ENCODE data around the gene SORBS2. TPM values are rescaled to one million over a fixed set of nuclear protein-coding genes. Genes with fewer than 3 reads are reported as not detected.

SORBS2 gene
- total RNA-seq, 1 donor from 2014 or later: not detected

DNA sequence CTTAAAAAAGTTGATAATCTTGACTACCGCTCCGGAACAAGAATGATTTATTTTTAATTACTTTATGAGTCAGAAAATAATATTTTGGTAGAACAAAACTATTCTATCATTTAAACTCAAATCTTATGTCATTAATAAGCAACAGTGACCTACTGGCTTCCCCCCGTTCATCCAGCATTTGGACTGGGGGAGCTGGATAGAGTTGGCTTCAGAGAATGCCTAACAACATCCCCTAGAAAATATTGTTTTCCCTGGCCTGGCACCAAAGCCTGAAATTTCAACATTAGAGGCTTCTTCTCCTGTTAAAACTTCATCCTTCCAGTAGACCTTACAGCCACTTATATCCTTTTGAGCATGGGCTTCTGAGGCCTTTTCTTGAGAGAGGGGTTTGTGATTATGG is 221.0 kb downstream of the SORBS2 start:
- Mint-ChIP-seq H3K4me1 (peaks cover 11% of the 10 kb centered on the region), H3K27ac (no peak overlapping the region), H3K36me3 (ENCODE audit: low read depth) (no peaks in the 10 kb centered on the region), H3K9me3 (peaks cover 4% of the 10 kb centered on the region), H3K4me3 (no peak overlapping the region), H3K27me3 (peaks cover 30% of the 10 kb centered on the region)
- DNase-seq: no peak
- intact Hi-C loops (cut with micrococcal nuclease): loop anchor here (10.0 kb wide), 1 partner anchor 376 kb away; no protein-coding TSS in a partner anchor

DNA sequence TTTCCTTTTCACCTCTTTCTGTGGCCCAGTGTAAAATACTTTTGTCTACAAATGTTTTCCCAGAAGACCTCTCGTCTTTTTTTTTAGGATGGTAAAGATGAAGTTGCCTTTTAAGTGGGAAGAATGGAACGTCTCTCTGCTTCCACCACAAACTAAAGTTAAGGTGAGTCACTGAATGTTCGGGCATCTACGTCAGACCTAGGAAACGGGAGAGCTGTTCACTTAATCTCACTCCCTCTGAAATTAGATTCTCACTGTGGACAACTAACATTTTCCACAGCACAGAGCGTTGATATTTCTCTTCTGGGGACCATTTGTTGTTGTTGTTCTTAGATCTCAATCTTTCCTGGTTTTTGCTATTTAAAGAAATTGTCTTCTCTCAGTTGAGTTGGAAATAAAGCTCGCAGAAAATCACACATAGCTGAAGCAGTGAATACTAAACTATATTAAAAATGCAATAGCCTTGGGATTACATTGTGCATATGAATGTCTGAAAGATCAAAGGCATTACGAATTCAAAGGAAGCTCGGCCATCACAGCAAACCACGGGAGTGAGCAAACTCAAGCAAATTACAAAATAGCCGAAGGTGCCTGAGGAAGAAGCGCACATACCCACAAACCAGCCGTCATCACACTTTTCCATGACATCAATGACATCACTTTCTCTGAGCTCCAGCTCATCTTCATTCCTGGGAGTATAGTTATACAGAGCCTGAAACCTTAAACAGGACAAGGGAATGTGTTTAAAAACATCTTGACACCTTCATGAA is 222.7 kb downstream of the SORBS2 start:
- peak overlapping the region; percentile 71 for H3K27ac Mint-ChIP-seq

DNA sequence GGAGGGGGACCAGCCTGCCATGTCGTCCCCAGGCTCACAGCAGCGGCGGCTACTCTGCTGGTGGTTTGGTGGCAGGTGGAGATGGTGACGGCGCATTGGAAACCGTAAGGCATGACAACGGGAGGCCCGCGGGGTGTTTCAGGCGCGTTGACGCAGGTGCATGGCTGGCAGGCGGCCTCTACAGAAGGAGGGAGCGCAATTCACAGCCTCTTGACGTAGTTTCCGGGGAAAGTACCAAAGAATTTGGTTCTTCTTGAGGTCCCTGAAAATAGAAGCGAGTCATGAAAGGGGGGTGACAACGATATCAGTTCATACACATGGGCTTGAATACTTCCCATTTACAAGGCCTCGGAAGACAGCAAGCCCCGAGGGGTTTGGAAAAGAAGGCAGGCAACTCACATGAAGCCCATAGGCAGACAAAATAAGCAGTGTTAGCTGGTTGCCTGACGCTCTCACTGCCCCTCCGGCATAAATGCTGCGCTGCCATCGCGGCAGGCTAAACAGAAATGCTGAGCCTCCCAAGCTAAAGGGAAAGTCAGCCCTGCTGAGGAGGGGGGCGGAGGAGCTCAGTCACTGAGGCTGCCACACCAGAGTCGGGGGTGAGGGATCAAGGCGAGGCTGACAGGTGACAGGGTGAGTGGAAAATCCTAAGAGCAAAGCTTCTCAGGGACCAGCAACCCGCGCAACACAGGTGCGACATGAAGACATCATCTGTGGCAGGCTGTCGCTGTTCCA is 224.4 kb downstream of the SORBS2 start:
- Mint-ChIP-seq H3K9me3 (peaks cover 4% of the 10 kb centered on the region), H3K4me1 (peaks cover 11% of the 10 kb centered on the region), H3K4me3 (peak overlapping the region; percentile 66), H3K36me3 (ENCODE audit: low read depth) (no peaks in the 10 kb centered on the region), H3K27me3 (peaks cover 42% of the 10 kb centered on the region), H3K27ac (peak overlapping the region; percentile 59)
- intact Hi-C loops (cut with micrococcal nuclease): no loop called here
- peak; percentile 80 for DNase-seq

More for the DNA sequence above, 222.7 kb downstream of the SORBS2 start:
- Mint-ChIP-seq H3K36me3 (ENCODE audit: low read depth) (no peaks in the 10 kb centered on the region), H3K4me3 (no peak overlapping the region), H3K9me3 (peaks cover 4% of the 10 kb centered on the region), H3K4me1 (peaks cover 11% of the 10 kb centered on the region), H3K27me3 (peaks cover 38% of the 10 kb centered on the region)
- intact Hi-C loops (cut with micrococcal nuclease): no loop called here
- no peak for DNase-seq

DNA sequence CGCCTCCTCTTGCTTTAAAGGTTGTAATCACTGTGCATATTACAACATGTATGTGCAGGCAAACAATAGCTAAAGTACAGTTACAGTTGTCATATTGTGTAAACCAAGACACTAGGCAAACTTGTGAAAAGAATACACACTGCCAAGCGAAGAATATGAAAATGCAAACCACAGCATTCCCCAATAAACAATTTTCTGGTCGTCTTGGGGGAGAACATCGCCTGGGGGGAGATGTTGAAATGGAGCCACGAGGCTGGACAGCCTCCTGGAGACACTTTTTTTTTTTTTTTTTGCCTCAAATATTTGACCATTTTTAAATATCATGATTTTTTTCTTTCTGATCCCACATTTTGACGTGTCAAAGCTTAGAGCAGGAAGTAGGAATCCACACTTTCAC is 225.0 kb downstream of the SORBS2 start:
- Mint-ChIP-seq H3K4me3 (peak overlapping the region; percentile 66), H3K27ac (peak overlapping the region; percentile 59), H3K27me3 (peaks cover 42% of the 10 kb centered on the region), H3K9me3 (peaks cover 4% of the 10 kb centered on the region), H3K36me3 (ENCODE audit: low read depth) (no peaks in the 10 kb centered on the region), H3K4me1 (peaks cover 11% of the 10 kb centered on the region)
- no peak for DNase-seq
- intact Hi-C loops (cut with micrococcal nuclease): no loop called here

DNA sequence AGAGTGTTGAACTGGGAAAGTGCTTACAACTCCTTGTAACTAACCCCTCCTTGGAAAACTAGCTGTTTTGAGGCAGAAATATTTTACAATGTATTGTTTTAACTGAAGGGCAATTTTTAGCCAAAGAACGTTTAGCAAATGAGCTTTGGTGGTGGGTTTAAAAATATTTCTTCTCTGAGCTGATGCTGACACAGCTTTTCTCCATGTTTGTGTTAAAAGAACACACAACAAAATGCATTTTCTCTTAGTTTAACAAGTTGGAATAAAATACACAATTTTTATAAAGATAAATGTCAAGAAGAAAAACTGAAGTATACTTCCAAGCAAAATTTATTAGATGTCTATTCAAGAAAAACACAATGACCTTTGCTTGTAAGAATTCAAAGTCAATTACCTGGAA is 226.8 kb downstream of the SORBS2 start:
- Mint-ChIP-seq H3K9me3 (peaks cover 4% of the 10 kb centered on the region), H3K4me1 (peaks cover 11% of the 10 kb centered on the region), H3K36me3 (ENCODE audit: low read depth) (no peaks in the 10 kb centered on the region), H3K4me3 (no peak overlapping the region), H3K27ac (no peak overlapping the region), H3K27me3 (peaks cover 42% of the 10 kb centered on the region)
- DNase-seq: no peak
- intact Hi-C loops (cut with micrococcal nuclease): no loop called here

DNA sequence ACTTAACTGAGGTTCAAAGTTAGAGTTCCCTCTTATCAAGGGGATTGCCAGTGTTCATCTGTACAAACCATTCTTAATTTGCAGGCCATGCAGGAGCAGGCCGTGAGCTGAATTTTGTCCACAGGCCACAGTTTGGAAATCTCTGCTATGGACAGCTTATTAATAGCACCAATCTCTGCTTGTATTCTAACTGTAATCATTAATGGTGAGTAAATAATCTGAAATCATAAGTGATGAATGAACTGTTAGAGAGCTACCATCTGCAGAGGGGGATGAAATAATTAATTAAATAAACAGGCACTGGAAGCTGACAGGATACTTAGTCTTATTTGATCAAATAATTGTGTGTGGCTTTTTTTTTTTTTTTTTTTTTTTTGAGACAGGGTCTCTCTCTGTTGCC is 228.2 kb downstream of the SORBS2 start:
- Mint-ChIP-seq H3K27ac (no peak overlapping the region), H3K9me3 (peaks cover 4% of the 10 kb centered on the region), H3K27me3 (peaks cover 34% of the 10 kb centered on the region), H3K4me1 (peaks cover 11% of the 10 kb centered on the region), H3K36me3 (ENCODE audit: low read depth) (no peaks in the 10 kb centered on the region), H3K4me3 (no peak overlapping the region)
- no peak for DNase-seq
- intact Hi-C loops (cut with micrococcal nuclease): no loop called here

DNA sequence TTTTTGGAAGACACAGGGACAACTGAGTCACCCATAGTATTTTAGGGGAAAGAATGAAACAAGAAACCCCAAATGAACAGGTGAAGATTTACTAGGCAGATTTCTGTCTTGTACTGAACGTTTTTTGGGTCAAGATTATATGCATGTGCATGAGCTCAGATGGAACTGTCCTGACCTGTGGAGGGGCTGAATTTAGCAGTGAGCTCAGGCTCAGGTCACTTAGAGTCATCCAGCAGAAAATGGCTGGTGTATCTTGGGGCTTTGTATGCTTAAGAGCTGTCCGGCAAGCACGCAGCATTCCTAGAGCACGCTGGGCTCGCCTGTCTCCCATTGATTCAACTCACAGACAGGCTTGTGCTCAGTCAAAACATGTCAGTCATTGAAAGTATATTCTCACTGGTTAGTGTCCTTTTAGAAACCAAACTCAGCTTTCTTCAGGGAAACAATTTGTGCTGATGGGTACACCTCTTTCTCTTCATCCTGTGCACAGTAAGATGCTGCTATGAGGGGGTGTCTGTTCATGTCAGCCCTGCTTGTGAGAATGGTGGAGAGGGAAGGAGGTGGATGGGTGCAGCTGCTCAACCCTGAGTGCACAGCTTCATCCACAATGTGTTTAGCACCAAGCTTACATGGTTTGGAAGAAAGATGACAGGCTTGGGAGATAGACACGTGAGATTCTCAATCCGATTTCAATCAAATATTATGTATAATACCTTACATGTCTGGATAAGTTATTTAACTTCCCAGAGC is 229.2 kb downstream of the SORBS2 start:
- Mint-ChIP-seq H3K4me3 (no peak overlapping the region), H3K36me3 (ENCODE audit: low read depth) (no peaks in the 10 kb centered on the region), H3K27me3 (peaks cover 30% of the 10 kb centered on the region), H3K4me1 (peaks cover 11% of the 10 kb centered on the region), H3K9me3 (peaks cover 4% of the 10 kb centered on the region), H3K27ac (no peak overlapping the region)
- no peak for DNase-seq
- intact Hi-C loops (cut with micrococcal nuclease): no loop called here

DNA sequence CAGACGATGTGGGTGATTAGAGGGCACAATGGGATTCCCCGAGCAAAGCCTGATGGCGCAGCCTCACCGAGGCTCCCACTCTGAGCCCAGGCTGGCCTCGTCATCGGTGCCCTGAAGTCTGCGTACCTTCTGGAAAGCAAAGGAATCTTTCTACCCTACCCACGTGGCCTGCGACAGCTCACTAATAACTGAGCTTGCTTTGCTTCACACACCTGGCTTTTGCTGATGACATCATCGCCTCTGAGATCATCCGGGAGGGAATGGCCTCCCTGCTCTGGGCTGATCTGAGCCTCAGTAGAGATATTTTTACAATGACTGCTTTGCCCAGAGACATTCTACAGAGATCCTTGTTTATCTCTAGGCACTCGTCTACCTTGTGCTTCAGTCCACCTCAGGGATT is 231.3 kb downstream of the SORBS2 start:
- no peak overlapping the region for H3K4me3 Mint-ChIP-seq

DNA sequence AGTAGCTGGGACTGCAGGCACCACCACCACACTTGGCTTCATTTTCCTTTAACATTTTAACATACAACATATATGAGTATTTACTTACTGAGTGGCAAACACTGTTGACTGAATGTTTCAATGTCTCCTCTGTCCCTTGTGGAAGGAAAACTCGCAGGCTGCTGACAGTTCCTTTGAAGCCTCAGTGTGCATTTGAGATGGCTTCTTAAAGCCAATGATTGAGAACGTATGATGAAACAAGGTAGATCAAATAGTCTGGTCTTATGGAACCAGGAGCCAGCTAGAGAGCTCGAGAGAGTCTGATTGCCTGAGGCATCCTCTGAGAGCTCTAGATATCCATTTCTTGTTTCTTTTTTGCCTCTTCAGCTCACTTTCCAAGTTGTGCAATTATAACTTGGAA is 233.7 kb downstream of the SORBS2 start:
- Mint-ChIP-seq H3K4me3 (no peak overlapping the region), H3K4me1 (no peaks in the 10 kb centered on the region), H3K36me3 (ENCODE audit: low read depth) (no peaks in the 10 kb centered on the region), H3K27ac (no peak overlapping the region), H3K27me3 (peaks cover 7% of the 10 kb centered on the region), H3K9me3 (no peaks in the 10 kb centered on the region)
- intact Hi-C loops (cut with micrococcal nuclease): no loop called here
- no peak for DNase-seq

More for the DNA sequence above, 231.3 kb downstream of the SORBS2 start:
- Mint-ChIP-seq H3K36me3 (ENCODE audit: low read depth) (no peaks in the 10 kb centered on the region), H3K27me3 (peaks cover 15% of the 10 kb centered on the region), H3K27ac (no peak overlapping the region), H3K9me3 (no peaks in the 10 kb centered on the region), H3K4me1 (no peaks in the 10 kb centered on the region)
- DNase-seq: no peak
- intact Hi-C loops (cut with micrococcal nuclease): no loop called here

DNA sequence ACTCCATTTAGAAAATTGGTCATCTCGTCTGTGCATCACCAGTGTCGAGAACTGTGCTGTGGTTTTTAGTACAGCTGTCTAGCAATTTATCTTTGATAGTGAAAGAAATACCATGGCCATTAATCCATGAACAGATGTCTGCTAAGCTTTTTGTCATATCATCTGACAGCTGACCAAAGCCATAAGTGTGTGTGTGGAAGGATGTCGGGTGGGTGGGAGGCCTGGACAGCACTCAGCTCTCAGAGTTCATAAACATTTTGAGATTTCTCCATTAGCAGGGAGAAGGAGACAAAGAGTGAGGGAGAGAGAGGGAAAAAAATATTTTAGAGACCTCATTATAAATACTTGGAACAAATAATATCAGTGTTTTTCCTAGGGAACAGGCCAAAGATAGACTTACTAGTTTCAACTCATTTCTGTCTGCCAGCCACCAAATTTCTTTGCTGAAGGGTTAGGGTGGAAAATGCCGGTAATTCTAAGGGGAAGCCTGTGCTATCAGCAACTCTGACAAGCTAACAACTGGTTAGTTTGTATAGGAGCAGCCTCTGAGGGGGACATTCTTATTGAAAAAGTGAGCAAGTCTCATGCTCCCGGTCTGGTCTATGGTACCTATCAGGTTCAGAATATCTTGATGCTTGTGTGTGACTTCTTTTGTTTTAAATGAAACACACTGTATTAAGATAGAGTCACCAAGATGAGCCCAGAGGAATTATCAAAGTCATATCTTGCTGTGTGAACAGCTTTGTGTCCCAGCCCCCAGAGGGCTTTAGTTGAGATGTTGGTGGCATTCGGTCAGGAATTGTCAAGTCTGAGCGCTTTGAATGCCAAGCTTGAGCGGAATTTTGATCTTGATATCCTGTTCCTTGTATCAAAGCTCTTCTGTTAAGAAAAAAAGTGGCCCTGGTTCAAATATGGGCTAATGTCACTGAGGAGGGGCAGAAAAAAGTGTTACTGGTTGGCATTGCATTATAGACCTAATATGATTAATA is 234.7 kb downstream of the SORBS2 start:
- Mint-ChIP-seq H3K4me3 (no peak overlapping the region), H3K36me3 (ENCODE audit: low read depth) (no peaks in the 10 kb centered on the region), H3K4me1 (no peaks in the 10 kb centered on the region), H3K27me3 (peaks cover 3% of the 10 kb centered on the region), H3K9me3 (no peaks in the 10 kb centered on the region), H3K27ac (no peak overlapping the region)
- DNase-seq: no peak
- intact Hi-C loops (cut with micrococcal nuclease): no loop called here

DNA sequence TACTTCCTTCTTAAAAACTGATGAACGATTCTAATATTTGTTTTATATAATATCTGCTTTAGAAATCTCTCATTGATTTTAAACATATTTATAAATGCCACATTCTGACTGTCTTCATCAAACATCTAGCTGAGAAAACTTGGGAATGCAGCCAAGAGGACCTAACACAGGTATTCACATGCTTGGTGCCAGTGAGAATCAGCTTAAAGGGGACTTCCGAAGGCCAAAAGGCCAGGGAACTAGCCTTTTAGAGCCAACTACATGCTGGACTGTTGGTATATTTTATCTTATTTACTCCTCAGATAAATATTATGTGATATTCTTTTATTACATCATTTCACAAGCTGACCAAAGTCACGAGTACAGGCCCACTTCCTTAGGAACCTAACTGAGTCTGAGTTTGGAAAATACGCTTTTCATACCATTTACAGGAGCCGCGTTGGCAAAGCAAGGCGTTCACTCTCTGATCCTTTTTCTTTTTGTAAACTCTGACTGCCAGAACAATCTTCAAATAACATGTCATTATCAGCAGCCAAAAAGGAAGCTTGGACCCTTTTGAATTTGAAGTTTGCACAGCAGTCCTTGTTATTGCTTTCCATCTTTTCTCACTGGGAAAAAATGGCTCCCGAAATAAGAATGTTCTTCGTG is 235.6 kb downstream of the SORBS2 start:
- H3K27ac Mint-ChIP-seq: no peak overlapping the region
- no peak for DNase-seq
- no peak overlapping the region for H3K4me3 Mint-ChIP-seq
- intact Hi-C loops (cut with micrococcal nuclease): no loop called here
- H3K9me3 Mint-ChIP-seq: no peaks in the 10 kb centered on the region
- H3K4me1 Mint-ChIP-seq: no peaks in the 10 kb centered on the region
- H3K27me3 Mint-ChIP-seq: peaks cover 3% of the 10 kb centered on the region
- no peaks in the 10 kb centered on the region for H3K36me3 Mint-ChIP-seq (ENCODE audit: low read depth)

DNA sequence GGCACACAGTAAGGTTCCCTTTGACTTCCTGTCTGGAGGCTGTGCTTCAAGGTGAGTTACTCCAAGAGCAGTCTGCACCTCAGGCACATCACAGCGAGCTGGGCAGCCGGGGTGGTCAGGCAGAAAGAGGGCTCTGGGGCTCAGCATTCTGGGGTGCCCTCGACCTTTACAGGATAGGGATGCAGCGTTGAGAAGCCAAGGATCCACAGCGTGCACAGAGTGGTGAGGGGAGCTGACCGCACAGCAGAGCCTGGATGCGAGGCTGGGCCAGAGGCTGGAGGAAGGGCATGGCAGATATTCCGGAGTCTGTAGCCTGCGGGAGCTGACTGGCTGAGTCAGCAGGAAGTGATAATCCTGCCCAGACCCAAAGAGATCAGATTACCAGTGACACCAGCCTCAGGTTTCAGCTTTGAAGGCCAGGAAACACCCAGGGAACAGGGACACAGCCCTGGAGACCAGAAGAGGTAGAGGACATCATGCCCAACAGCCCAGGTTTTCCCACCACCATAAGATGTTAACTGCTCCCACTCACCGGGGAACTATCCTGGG is 238.3 kb downstream of the SORBS2 start:
- no peaks in the 10 kb centered on the region for H3K4me1 Mint-ChIP-seq
- no peak for DNase-seq
- H3K9me3 Mint-ChIP-seq: no peaks in the 10 kb centered on the region
- no peak overlapping the region for H3K4me3 Mint-ChIP-seq
- no peak overlapping the region for H3K27ac Mint-ChIP-seq
- peaks cover 3% of the 10 kb centered on the region for H3K27me3 Mint-ChIP-seq
- intact Hi-C loops (cut with micrococcal nuclease): no loop called here
- H3K36me3 Mint-ChIP-seq (ENCODE audit: low read depth): no peaks in the 10 kb centered on the region
